Sigmoid colon (tissue), 7 donors: Measurements from ENCODE around the gene ARID5B. TPM values are rescaled to one million over a fixed set of nuclear protein-coding genes. Genes with fewer than 3 reads are reported as not detected.

Experiments used
- DNase-seq: peaks from one replicate; pipeline ENCODE4 v3.0.0-alpha.2; 2019
- H3K27ac ChIP-seq, 4 donors: fragments of 200-600 bp; sonication (generic); one replicate each; pipeline ENCODE4 v1.5.1; 2016 to 2019; ENCODE audit warnings: mild to moderate bottlenecking in 1 of 4
- H3K27me3 ChIP-seq, 3 donors: fragments of 200-600 bp; sonication (generic); one replicate each; pipeline ENCODE4 v1.5.1; 2019; ENCODE audit warnings: mild to moderate bottlenecking in 1 of 3
- H3K36me3 ChIP-seq, 4 donors: fragments of 200-600 bp; sonication (generic); one replicate each; pipeline ENCODE4 v1.5.1; 2016 to 2019
- H3K4me1 ChIP-seq, 4 donors: fragments of 200-600 bp; sonication (generic); one replicate each; pipeline ENCODE4 v1.5.1; 2017 to 2019
- H3K4me3 ChIP-seq, 4 donors: fragments of 200-600 bp; sonication (generic); one replicate each; pipeline ENCODE4 v1.5.1; 2017 to 2019; ENCODE audit warnings: mild to moderate bottlenecking in 2 of 4, moderate library complexity in 1 of 4
- H3K9me3 ChIP-seq, 4 donors: fragments of 200-600 bp in 3 of 4; sonication (generic) in 3 of 4; one replicate each; pipeline versions ENCODE4 v1.5.1 to v1.6.1; 2013 to 2019
- CTCF ChIP-seq, 4 experiments: fragments of 450-650 bp in 3 of 4; fragments of 200-600 bp in 1 of 4; IDR thresholded peaks; one replicate each; pipeline ENCODE4 v1.5.1; 2016 to 2019; ENCODE audit warnings: antibody characterized with exemption in 4 of 4, mild to moderate bottlenecking in 3 of 4, moderate library complexity in 2 of 4
- EP300 ChIP-seq, 4 donors: sonication (generic); formaldehyde crosslinking; IDR thresholded peaks; one replicate each; pipeline ENCODE4 v1.6.1; 2017; ENCODE audit warnings: antibody characterized with exemption in 4 of 4
- POLR2A ChIP-seq, 2 donors: fragments of 450-650 bp; IDR thresholded peaks; one replicate each; pipeline ENCODE4 v1.6.1; 2016; ENCODE audit warnings: antibody characterized with exemption in 2 of 2, mild to moderate bottlenecking in 2 of 2, moderate library complexity in 2 of 2
- POLR2AphosphoS5 ChIP-seq, 4 donors: sonication (generic); formaldehyde crosslinking; IDR thresholded peaks; one replicate each; pipeline ENCODE4 v1.6.1; 2017; ENCODE audit warnings: antibody characterized with exemption in 4 of 4
- WGBS, 2 donors: extraction: QIAGEN DNeasy Blood & Tissue Kit; methylation state at CpG; one replicate each; pipeline ENCODE4 v1.1.7; 2013; 5-methylcytosine and 5-hydroxymethylcytosine counted together
- intact Hi-C: fragments of 100-400 bp; cut with DNase I; formaldehyde crosslinking; loops from one replicate; pipeline ENCODE4 v1.15.1; 2023
- polyA plus RNA-seq, 3 donors: library from polyadenylated mRNA; stranded (reverse); fragments of 200-250 nt; gene quantifications; one replicate each; pipeline ENCODE4 v1.2.3, GENCODE V29; 2013
- total RNA-seq, 4 donors: library from RNA; depleted of rRNA; stranded (reverse); fragments of >200 nt; gene quantifications; one replicate each; pipeline ENCODE4 v1.1.0, GENCODE V29; 2016
- donor health status: healthy with polysubstance abuse.
- donor health status: Bipolar disorder and iron deficiency.
- donor health status: healthy.

Gene ARID5B
- total and polyA plus RNA-seq, 7 donors, result 2.3 to 109 (median 29.6) TPM

- no peaks in the 10 kb centered on the region for H3K4me1 ChIP-seq
- no peaks in the 10 kb centered on the region for H3K9me3 ChIP-seq
- no peak for DNase-seq
- no peaks in the 10 kb centered on the region for H3K27me3 ChIP-seq
- 93 to 94% methylated on average over 4 of the region's 4 CpGs for WGBS, 2 donors
- intact Hi-C loops, result no loop called here
- H3K27ac ChIP-seq, result no peak overlapping the region
- no peak overlapping the region for H3K4me3 ChIP-seq
- no peaks in the 10 kb centered on the region for H3K36me3 ChIP-seq
- TF ChIP-seq CTCF (IDR thresholded peaks at IDR 0.05) (no peak), POLR2A (IDR thresholded peaks at IDR 0.05) (no peak), POLR2AphosphoS5 (IDR thresholded peaks at IDR 0.05) (no peak)
These were observed 212.2 kb downstream of the ARID5B start for GRCh38 chr10:62113680-62114079.

DNA sequence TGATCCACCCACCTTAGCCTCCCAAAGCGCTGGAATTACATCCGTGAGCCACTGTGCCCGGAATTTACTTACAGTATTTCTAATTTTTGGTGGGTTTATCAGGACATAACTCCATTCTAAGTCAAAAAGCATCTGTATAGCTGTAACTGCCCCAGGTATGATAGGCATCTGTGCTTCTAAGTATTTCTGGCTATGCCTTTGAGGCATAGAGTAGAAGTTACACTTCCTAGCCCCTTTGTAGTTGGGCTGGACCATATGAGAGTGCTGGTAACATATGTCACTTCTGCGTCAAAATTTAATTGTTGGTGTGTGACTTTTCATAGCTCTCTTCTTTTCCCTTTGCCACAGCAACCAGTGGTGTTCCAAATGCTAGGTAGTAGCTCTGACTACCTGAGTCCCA, 213.8 kb downstream of the ARID5B start:
- WGBS, 2 donors, result 94 to 95% methylated on average over 4 of the region's 4 CpGs
- H3K27ac ChIP-seq, result no peak overlapping the region

GRCh38 chr10:62115842-62116241, 214.3 kb downstream of the ARID5B start:
- H3K4me3 ChIP-seq, result no peak overlapping the region

More for the DNA sequence above, 213.8 kb downstream of the ARID5B start:
- no peak for DNase-seq
- H3K9me3 ChIP-seq, result no peaks in the 10 kb centered on the region
- no peak overlapping the region for H3K4me3 ChIP-seq
- no peaks in the 10 kb centered on the region for H3K4me1 ChIP-seq
- TF ChIP-seq POLR2AphosphoS5 (IDR thresholded peaks at IDR 0.05), result no peak
- TF ChIP-seq CTCF (IDR thresholded peaks at IDR 0.05), result no peak
- no peak for TF ChIP-seq POLR2A (IDR thresholded peaks at IDR 0.05)
- TF ChIP-seq EP300 (IDR thresholded peaks at IDR 0.05), result no peak
- H3K27me3 ChIP-seq, result no peaks in the 10 kb centered on the region
- intact Hi-C loops, result no loop called here
- no peaks in the 10 kb centered on the region for H3K36me3 ChIP-seq

DNA sequence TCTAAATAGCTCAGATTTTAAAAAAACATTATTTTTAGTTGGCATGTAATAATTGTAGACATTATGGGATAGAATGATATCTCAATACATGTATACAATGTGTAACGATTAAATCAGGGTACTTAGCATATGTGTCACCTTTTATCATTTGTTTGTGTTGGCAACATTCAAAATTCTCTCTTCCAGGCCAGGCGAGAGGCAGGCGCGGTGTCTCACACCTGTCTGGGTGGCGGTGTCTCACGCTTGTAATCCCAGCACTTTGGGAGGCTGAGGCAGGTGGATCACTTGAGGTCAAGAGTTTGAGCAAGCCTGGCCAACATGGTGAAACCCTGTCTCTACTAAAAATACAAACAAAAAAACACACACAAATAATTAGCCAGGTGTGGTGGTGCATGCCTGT, 215.4 kb downstream of the ARID5B start:
- H3K36me3 ChIP-seq, result no peaks in the 10 kb centered on the region
- intact Hi-C loops, result no loop called here
- H3K4me3 ChIP-seq, result no peak overlapping the region
- H3K4me1 ChIP-seq, result no peaks in the 10 kb centered on the region
- H3K9me3 ChIP-seq, result no peaks in the 10 kb centered on the region
- WGBS, 2 donors, result 26 to 69% methylated on average over 6 of the region's 6 CpGs
- TF ChIP-seq EP300 (IDR thresholded peaks at IDR 0.05), result no peak
- no peak for TF ChIP-seq CTCF (IDR thresholded peaks at IDR 0.05)
- TF ChIP-seq POLR2AphosphoS5 (IDR thresholded peaks at IDR 0.05), result no peak
- TF ChIP-seq POLR2A (IDR thresholded peaks at IDR 0.05), result no peak
- DNase-seq, result no peak
- H3K27me3 ChIP-seq, result no peaks in the 10 kb centered on the region
- no peak overlapping the region for H3K27ac ChIP-seq

More at GRCh38 chr10:62115842-62116241, 214.3 kb downstream of the ARID5B start:
- intact Hi-C loops, result no loop called here
- H3K27ac ChIP-seq, result no peak overlapping the region
- H3K9me3 ChIP-seq, result no peaks in the 10 kb centered on the region
- no peak for DNase-seq
- no peaks in the 10 kb centered on the region for H3K36me3 ChIP-seq
- no peaks in the 10 kb centered on the region for H3K4me1 ChIP-seq
- WGBS, 2 donors, result 90 to 94% methylated on average over 5 of the region's 5 CpGs
- TF ChIP-seq POLR2AphosphoS5 (IDR thresholded peaks at IDR 0.05) (no peak), EP300 (IDR thresholded peaks at IDR 0.05) (no peak), POLR2A (IDR thresholded peaks at IDR 0.05) (no peak), CTCF (IDR thresholded peaks at IDR 0.05) (no peak)
- H3K27me3 ChIP-seq, result no peaks in the 10 kb centered on the region

- TF ChIP-seq CTCF (IDR thresholded peaks at IDR 0.05) (no peak), POLR2AphosphoS5 (IDR thresholded peaks at IDR 0.05) (no peak), POLR2A (IDR thresholded peaks at IDR 0.05) (no peak), EP300 (IDR thresholded peaks at IDR 0.05) (no peak)
- Histone ChIP-seq H3K27ac (no peak overlapping the region), H3K4me1 (no peaks in the 10 kb centered on the region), H3K4me3 (no peak overlapping the region), H3K36me3 (no peaks in the 10 kb centered on the region), H3K9me3 (peaks cover 0 to 6% (median 2%) of the 10 kb centered on the region in 4 donors), H3K27me3 (no peaks in the 10 kb centered on the region)
- intact Hi-C loops, result no loop called here
- DNase-seq, result no peak
- 82 to 94% methylated on average over 1 of the region's 1 CpG for WGBS, 2 donors
These were observed 219.7 kb downstream of the ARID5B start for GRCh38 chr10:62121187-62121530.
